ENCODE measurements around the gene PRDM12.

PRDM12 gene

GRCh38 chr9:130630506-130631330, 33.7 kb upstream of the PRDM12 start:
- H3K4me3 ChIP-seq (ENCODE audit: low read length in 2 of 2), result no peak overlapping the region
- no peaks in the 10 kb centered on the region for H3K27me3 ChIP-seq (ENCODE audit: control insufficient read depth in 1 of 2, insufficient read depth in 2 of 2, low read length in 2 of 2)
- H3K27ac ChIP-seq (ENCODE audit: low read length), result no peak overlapping the region
- H3K36me3 ChIP-seq (ENCODE audit: control insufficient read depth in 2 of 2, insufficient read depth in 2 of 2, low read length in 2 of 2), result peaks cover 63 to 79% of the 10 kb centered on the region in 2 donors
- no peak overlapping the region for H3K9ac ChIP-seq (ENCODE audit: low read length in 2 of 2)
- no peaks in the 10 kb centered on the region for H3K9me3 ChIP-seq (ENCODE audit: control insufficient read depth in 2 of 2, low read length in 2 of 2)
- H3K4me1 ChIP-seq (ENCODE audit: control insufficient read depth, insufficient read depth, low read length), result no peaks in the 10 kb centered on the region

GRCh38 chr9:130631331-130632080, 32.9 kb upstream of the PRDM12 start:
- Histone ChIP-seq H3K36me3 (ENCODE audit: control insufficient read depth in 2 of 2, insufficient read depth in 2 of 2, low read length in 2 of 2) (peaks cover 63 to 77% of the 10 kb centered on the region in 2 donors), H3K4me1 (ENCODE audit: control insufficient read depth, insufficient read depth, low read length) (no peaks in the 10 kb centered on the region)

GRCh38 chr9:130632081-130632710, 32.2 kb upstream of the PRDM12 start:
- Histone ChIP-seq H3K4me3 (ENCODE audit: low read length in 2 of 2) (no peak overlapping the region), H3K9me3 (ENCODE audit: control insufficient read depth in 2 of 2, low read length in 2 of 2) (no peaks in the 10 kb centered on the region), H3K4me1 (ENCODE audit: control insufficient read depth, insufficient read depth, low read length) (no peaks in the 10 kb centered on the region), H3K36me3 (ENCODE audit: control insufficient read depth in 2 of 2, insufficient read depth in 2 of 2, low read length in 2 of 2) (peaks cover 60 to 74% of the 10 kb centered on the region in 2 donors), H3K27ac (ENCODE audit: low read length) (no peak overlapping the region), H3K27me3 (ENCODE audit: control insufficient read depth in 1 of 2, insufficient read depth in 2 of 2, low read length in 2 of 2) (no peaks in the 10 kb centered on the region), H3K9ac (ENCODE audit: low read length in 2 of 2) (no peak overlapping the region)

More at GRCh38 chr9:130631331-130632080, 32.9 kb upstream of the PRDM12 start:
- no peaks in the 10 kb centered on the region for H3K27me3 ChIP-seq (ENCODE audit: control insufficient read depth in 1 of 2, insufficient read depth in 2 of 2, low read length in 2 of 2)
- no peak overlapping the region for H3K4me3 ChIP-seq (ENCODE audit: low read length in 2 of 2)
- H3K9ac ChIP-seq (ENCODE audit: low read length in 2 of 2), result no peak overlapping the region
- H3K27ac ChIP-seq (ENCODE audit: low read length), result no peak overlapping the region
- H3K9me3 ChIP-seq (ENCODE audit: control insufficient read depth in 2 of 2, low read length in 2 of 2), result no peaks in the 10 kb centered on the region

- no peak overlapping the region for H3K4me3 ChIP-seq (ENCODE audit: low read length in 2 of 2)
- peaks cover 56 to 68% of the 10 kb centered on the region in 2 donors for H3K36me3 ChIP-seq (ENCODE audit: control insufficient read depth in 2 of 2, insufficient read depth in 2 of 2, low read length in 2 of 2)
- no peaks in the 10 kb centered on the region for H3K4me1 ChIP-seq (ENCODE audit: control insufficient read depth, insufficient read depth, low read length)
- H3K9me3 ChIP-seq (ENCODE audit: control insufficient read depth in 2 of 2, low read length in 2 of 2), result no peaks in the 10 kb centered on the region
- no peak overlapping the region for H3K9ac ChIP-seq (ENCODE audit: low read length in 2 of 2)
- H3K27ac ChIP-seq (ENCODE audit: low read length), result no peak overlapping the region
- no peaks in the 10 kb centered on the region for H3K27me3 ChIP-seq (ENCODE audit: control insufficient read depth in 1 of 2, insufficient read depth in 2 of 2, low read length in 2 of 2)
Observed at GRCh38 chr9:130632841-130633240, 31.6 kb upstream of the PRDM12 start.

- H3K27me3 ChIP-seq (ENCODE audit: control insufficient read depth in 1 of 2, insufficient read depth in 2 of 2, low read length in 2 of 2), result no peaks in the 10 kb centered on the region
- H3K4me1 ChIP-seq (ENCODE audit: control insufficient read depth, insufficient read depth, low read length), result no peaks in the 10 kb centered on the region
- peaks cover 60 to 64% of the 10 kb centered on the region in 2 donors for H3K36me3 ChIP-seq (ENCODE audit: control insufficient read depth in 2 of 2, insufficient read depth in 2 of 2, low read length in 2 of 2)
- H3K4me3 ChIP-seq (ENCODE audit: low read length in 2 of 2), result no peak overlapping the region
- no peaks in the 10 kb centered on the region for H3K9me3 ChIP-seq (ENCODE audit: control insufficient read depth in 2 of 2, low read length in 2 of 2)
- no peak overlapping the region for H3K9ac ChIP-seq (ENCODE audit: low read length in 2 of 2)
- H3K27ac ChIP-seq (ENCODE audit: low read length), result no peak overlapping the region
Observed at GRCh38 chr9:130633336-130634190, 30.8 kb upstream of the PRDM12 start.

- H3K9me3 ChIP-seq (ENCODE audit: control insufficient read depth in 2 of 2, low read length in 2 of 2), result no peaks in the 10 kb centered on the region
- H3K36me3 ChIP-seq (ENCODE audit: control insufficient read depth in 2 of 2, insufficient read depth in 2 of 2, low read length in 2 of 2), result peaks cover 60 to 63% of the 10 kb centered on the region in 2 donors
- H3K27me3 ChIP-seq (ENCODE audit: control insufficient read depth in 1 of 2, insufficient read depth in 2 of 2, low read length in 2 of 2), result no peaks in the 10 kb centered on the region
- H3K4me1 ChIP-seq (ENCODE audit: control insufficient read depth, insufficient read depth, low read length), result no peaks in the 10 kb centered on the region
- no peak overlapping the region for H3K27ac ChIP-seq (ENCODE audit: low read length)
- no peak overlapping the region for H3K9ac ChIP-seq (ENCODE audit: low read length in 2 of 2)
- H3K4me3 ChIP-seq (ENCODE audit: low read length in 2 of 2), result no peak overlapping the region
Observed at GRCh38 chr9:130634191-130634768, 30.1 kb upstream of the PRDM12 start.

- Histone ChIP-seq H3K9ac (ENCODE audit: low read length in 2 of 2) (no peak overlapping the region), H3K27me3 (ENCODE audit: control insufficient read depth in 1 of 2, insufficient read depth in 2 of 2, low read length in 2 of 2) (no peaks in the 10 kb centered on the region), H3K36me3 (ENCODE audit: control insufficient read depth in 2 of 2, insufficient read depth in 2 of 2, low read length in 2 of 2) (peaks cover 58 to 60% of the 10 kb centered on the region in 2 donors)
Observed at GRCh38 chr9:130634801-130635200, 29.6 kb upstream of the PRDM12 start.

GRCh38 chr9:130635306-130635705, 29.1 kb upstream of the PRDM12 start:
- H3K36me3 ChIP-seq (ENCODE audit: control insufficient read depth in 2 of 2, insufficient read depth in 2 of 2, low read length in 2 of 2), result peaks cover 53 to 57% of the 10 kb centered on the region in 2 donors

More at GRCh38 chr9:130634801-130635200, 29.6 kb upstream of the PRDM12 start:
- Histone ChIP-seq H3K9me3 (ENCODE audit: control insufficient read depth in 2 of 2, low read length in 2 of 2) (no peaks in the 10 kb centered on the region), H3K4me3 (ENCODE audit: low read length in 2 of 2) (no peak overlapping the region), H3K27ac (ENCODE audit: low read length) (no peak overlapping the region), H3K4me1 (ENCODE audit: control insufficient read depth, insufficient read depth, low read length) (no peaks in the 10 kb centered on the region)

GRCh38 chr9:130635721-130636647, 28.4 kb upstream of the PRDM12 start:
- no peak overlapping the region for H3K4me3 ChIP-seq (ENCODE audit: low read length in 2 of 2)
- no peak overlapping the region for H3K9ac ChIP-seq (ENCODE audit: low read length in 2 of 2)
- no peak overlapping the region for H3K27ac ChIP-seq (ENCODE audit: low read length)
- no peaks in the 10 kb centered on the region for H3K4me1 ChIP-seq (ENCODE audit: control insufficient read depth, insufficient read depth, low read length)
- H3K9me3 ChIP-seq (ENCODE audit: control insufficient read depth in 2 of 2, low read length in 2 of 2), result no peaks in the 10 kb centered on the region
- H3K27me3 ChIP-seq (ENCODE audit: control insufficient read depth in 1 of 2, insufficient read depth in 2 of 2, low read length in 2 of 2), result no peaks in the 10 kb centered on the region
- peaks cover 46 to 50% of the 10 kb centered on the region in 2 donors for H3K36me3 ChIP-seq (ENCODE audit: control insufficient read depth in 2 of 2, insufficient read depth in 2 of 2, low read length in 2 of 2)

More at GRCh38 chr9:130635306-130635705, 29.1 kb upstream of the PRDM12 start:
- Histone ChIP-seq H3K9ac (ENCODE audit: low read length in 2 of 2) (no peak overlapping the region), H3K9me3 (ENCODE audit: control insufficient read depth in 2 of 2, low read length in 2 of 2) (no peaks in the 10 kb centered on the region), H3K4me3 (ENCODE audit: low read length in 2 of 2) (no peak overlapping the region), H3K27me3 (ENCODE audit: control insufficient read depth in 1 of 2, insufficient read depth in 2 of 2, low read length in 2 of 2) (no peaks in the 10 kb centered on the region), H3K4me1 (ENCODE audit: control insufficient read depth, insufficient read depth, low read length) (no peaks in the 10 kb centered on the region), H3K27ac (ENCODE audit: low read length) (no peak overlapping the region)

All from stomach smooth muscle (tissue), 2 donors.